ENCODE measurements around the gene ZBTB25.

The ZBTB25 gene

GRCh38 chr14:64434528-64434927 is 69.1 kb downstream of the ZBTB25 start:
- DNase-seq = no peak

DNA sequence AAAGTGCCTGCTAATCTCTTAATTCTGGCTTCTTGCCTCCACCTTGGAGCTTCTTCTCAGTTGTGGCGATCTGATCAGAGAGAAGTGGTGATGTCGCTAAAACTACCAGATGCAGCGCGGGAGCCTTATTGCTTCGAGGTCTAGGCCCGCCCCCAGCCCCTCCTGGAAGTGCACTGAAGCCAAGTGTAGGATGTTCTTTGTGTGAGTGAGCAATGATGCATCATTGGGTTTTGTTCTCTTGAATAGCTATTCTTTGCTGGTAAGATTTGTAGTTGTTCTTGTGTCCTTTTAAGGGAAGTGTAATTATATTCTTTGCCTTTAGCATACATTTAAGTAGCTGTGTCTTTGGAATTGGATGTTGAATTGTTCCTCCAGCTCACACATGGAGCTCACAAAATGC is 79.7 kb downstream of the ZBTB25 start:
- DNase-seq = no peak

DNA sequence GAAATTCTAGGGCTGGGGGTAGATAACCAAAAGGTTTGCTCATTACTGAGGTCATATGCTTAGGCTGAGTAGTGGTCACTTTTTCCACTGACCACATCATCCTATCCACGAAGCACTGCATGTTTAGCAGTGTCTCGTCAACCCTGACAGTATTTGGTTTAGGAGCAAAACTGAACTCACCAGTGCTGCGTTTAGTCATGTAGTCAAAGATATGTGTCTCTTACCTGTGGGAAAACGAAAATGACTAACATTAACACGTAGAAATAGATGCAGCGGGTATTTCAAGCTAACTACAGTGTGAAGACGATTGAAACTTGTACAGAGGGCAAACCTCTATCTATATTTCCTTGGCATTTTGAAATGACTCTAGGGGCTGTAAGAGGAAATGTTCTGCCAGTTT is 80.9 kb downstream of the ZBTB25 start:
- DNase-seq = no peak

DNA sequence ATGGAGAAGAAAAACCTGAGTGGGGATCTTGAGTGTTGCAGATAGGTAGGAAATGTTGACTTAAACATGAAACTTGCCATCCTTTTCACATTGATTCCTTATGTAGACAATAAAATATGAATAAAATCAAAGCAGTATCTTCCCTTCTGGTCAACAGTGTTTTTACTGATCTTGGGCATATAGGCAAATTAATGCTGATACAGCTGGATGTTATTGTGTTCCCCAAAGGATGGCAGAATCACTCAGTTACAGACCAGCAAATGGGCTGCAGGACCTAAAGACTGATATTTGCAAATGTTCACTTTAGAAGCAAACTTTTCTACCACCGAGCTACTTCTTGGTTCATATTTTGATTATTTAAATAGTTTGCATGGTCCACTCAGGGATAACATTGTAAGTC is 81.6 kb downstream of the ZBTB25 start:
- DNase-seq = no peak

- DNase-seq = no peak
These were observed 82.5 kb downstream of the ZBTB25 start for GRCh38 chr14:64421166-64421565.

DNA sequence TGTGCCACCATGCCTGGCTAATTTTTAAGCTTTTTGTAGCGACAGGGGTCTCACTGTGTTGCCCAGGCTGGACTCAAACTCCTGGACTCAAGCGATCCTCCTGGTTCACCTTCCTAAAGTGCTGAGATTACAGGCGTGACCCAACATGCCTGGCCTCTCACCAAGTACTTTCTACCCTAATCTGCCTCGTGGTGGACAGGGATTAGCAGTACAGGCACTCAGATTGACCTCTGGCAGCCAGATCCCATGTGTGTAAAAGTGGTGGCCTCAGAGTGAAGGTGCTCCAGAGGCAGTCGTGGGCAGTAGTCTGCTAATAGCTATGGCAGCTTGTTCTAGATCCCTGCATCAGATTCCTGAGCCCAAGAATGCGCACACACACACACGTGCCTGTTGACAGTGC is 84.6 kb downstream of the ZBTB25 start:
- no peak for DNase-seq

GRCh38 chr14:64417771-64418125 is 85.9 kb downstream of the ZBTB25 start:
- no peak for DNase-seq

- DNase-seq = no peak
These were observed 86.4 kb downstream of the ZBTB25 start for GRCh38 chr14:64417055-64417770.

DNA sequence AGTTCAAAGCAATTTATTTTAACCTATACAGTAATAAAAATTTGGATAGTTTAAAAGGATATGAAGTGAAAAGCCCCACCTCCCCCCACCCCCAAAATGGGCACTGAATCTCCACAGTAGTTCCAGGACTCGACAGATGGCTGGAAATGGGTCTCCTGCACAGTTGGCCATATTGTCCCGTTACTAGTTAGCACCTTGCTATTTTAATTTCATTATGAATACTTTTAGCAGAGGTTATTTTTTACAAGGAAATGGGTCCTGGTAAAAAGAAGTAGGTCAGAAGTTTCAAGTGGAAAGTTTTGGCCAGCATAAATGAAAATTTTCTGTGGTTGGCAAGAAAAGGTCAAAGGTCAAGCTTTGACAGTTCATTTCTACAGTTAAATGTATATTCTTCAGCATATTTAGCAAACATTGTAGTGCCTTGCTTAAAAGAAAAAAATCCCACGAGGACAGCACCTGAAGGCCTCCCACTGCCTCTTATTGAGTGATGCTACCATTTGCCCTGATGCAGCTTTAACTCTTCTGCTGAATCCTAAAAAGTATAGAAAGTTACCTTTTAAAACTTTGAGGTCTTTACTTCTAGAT is 87.2 kb downstream of the ZBTB25 start:
- DNase-seq = no peak

- DNase-seq = no peak
These were observed 91.4 kb downstream of the ZBTB25 start for GRCh38 chr14:64412237-64412636.

GRCh38 chr14:64411001-64411400 is 92.6 kb downstream of the ZBTB25 start:
- DNase-seq = no peak

DNA sequence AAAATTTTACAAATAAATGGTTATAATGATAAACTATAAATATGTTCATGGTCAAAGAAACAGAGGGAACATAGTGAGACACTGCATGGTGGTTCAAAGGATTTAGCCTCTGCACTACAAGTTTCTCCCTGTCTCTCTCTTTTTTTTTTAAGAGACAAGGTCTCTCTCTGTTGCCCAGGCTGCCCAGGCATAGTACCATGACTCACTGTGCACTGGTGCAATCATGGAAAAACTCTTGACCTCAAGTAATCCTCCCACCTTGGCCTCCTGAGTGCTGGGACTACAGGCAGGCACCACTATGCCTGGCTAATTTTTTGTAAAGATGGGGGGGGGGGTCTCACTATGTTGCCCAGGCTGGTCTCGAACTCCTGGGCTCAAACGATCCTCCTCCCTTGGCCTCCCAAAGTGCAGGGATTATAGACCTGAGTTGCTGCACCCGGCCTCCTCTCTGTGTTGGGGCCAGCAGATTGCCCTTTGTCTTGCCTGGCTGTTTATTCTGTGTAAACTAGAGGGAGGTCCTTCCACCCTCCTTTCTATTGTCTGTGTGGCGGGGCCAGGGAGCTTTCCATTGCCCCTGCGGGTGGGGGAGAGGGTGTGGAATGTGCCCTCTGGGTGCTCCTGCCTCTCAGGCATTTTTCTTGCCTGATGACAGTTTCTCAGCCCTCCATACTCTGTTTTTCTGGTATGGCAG is 93.4 kb downstream of the ZBTB25 start:
- DNase-seq = no peak

DNA sequence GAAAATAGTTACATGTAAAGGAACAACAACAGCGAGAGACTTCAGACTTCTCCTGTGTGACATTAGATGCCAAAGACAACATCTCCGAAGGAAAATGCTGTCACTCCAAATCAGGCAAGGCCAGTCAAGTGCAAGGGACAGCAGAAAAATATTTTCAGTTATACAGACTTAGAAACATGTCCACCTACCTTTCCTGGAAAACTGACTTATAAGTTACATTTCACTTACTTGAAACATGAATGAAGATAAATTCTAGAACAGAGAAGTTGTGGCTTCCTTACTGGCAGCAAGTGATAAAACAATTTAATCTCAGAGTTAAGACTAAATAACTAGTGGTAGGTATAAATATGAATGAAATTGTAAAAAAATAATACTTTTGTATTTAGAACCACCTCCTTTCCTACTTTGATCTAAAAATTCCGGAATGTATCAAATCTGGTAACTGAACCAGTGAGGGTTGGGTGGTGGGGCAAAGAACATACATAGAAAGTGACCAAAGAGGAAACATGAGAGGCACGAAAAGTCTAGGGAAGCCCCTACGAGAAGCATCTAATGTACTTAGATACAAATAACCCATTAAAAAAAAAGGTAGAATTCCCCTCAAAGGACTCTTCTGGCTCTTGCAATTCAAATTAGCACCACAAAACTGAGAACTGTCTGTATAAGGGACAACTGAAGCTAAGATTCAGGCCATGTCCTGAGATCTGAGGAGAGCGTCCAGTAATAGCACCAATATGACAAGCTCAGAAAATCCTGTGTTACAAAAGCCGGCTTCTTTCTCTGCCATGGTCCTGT is 94.3 kb downstream of the ZBTB25 start:
- no peak for DNase-seq

DNA sequence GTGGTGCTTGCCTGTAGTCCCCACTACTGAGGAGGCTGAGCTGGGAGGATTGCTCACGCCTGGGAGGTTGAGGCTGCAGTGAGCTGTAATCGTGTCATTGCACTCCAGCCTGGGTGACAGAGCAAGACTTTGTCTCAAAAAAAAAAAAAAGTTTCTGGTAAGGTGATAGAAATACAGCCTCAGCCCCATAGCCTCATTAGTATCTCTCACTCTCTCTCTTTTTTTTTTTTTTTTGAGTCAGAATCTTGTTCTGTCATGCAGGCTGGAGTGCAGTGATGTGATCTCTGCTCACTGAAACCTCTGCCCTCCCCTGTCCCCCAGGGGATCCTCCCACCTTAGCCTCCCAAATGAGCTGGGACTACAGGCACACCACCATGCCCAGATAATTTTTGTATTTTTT is 96.3 kb downstream of the ZBTB25 start:
- no peak for DNase-seq

DNA sequence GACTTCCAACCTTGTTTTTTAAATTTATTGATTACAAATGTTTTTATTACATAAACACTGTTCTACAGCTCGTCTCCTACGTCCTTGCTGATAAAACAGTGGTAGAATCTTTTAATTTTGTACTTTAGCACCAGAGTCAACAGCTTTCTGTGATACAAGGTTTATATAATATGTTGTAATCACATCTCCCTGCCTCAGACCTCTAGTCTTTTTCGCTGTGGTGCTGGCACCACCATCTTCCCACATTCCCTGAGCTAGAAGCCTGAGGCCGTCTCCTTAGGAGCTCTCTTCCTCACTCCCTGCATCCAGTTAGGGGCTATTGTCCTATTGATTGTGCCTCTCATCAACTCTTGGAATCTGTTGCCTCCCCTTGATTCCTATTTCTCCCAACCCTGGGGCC is 98.3 kb downstream of the ZBTB25 start:
- no peak for DNase-seq

- DNase-seq = no peak
These were observed 101.7 kb downstream of the ZBTB25 start for GRCh38 chr14:64401949-64402348.

DNA sequence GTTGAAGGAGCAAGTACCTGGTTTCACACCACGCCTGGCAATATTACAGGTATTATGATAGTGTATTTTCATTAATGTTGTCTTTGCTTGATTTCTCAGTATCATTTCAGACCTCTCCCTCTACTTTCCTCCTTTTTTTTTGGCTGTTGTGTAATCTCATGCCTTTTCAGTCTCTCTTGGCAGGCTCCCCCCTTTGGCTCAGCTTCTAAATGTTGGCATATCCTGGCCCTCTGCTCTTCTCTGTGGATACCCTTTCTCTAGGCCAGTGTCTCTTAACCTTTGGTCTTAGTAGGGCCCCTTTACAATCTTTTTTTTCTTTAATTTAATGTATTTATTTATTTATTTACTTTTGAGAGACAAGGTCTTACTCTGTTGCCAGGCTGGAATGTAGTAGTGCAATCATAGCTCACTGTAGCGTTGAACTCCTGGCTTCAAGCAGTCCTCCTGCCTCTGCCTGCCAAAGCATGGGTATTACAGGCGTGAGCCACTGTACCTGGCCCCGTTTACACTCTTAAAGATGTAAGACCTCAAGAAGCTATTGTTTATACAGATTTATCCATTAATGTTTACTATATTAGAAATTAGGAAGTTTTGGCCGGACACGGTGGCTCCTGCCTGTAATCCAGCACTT is 102.7 kb downstream of the ZBTB25 start:
- no peak for DNase-seq

All from midbrain (tissue), 1 donor.